Vagina (tissue), 2 donors: ENCODE results near the gene FLRT2.

Experiments
- POLR2A ChIP-seq, 2 donors: fragments of 450-650 bp; IDR thresholded peaks; one replicate each; pipeline ENCODE4 v1.6.1; 2017; ENCODE audit warnings: antibody characterized with exemption in 2 of 2, mild to moderate bottlenecking in 2 of 2, moderate library complexity in 2 of 2
- POLR2AphosphoS5 ChIP-seq, 2 donors: sonication (generic); formaldehyde crosslinking; IDR thresholded peaks; one replicate each; pipeline ENCODE4 v1.9.0; 2017; ENCODE audit warnings: antibody characterized with exemption in 2 of 2, mild to moderate bottlenecking in 2 of 2, low read depth in 1 of 2; ENCODE audit not compliant: insufficient read depth in 1 of 2
- TF ChIP-seq, protein P1 (sequence below), 3 experiments: fragments of 450-650 bp in 2 of 3; fragments of 200-600 bp in 1 of 3; sonication (generic) in 1 of 3; IDR thresholded peaks; one replicate each; pipeline ENCODE4 v1.5.1; 2017 to 2019; ENCODE audit warnings: antibody characterized with exemption in 3 of 3, mild to moderate bottlenecking in 2 of 3, moderate library complexity in 2 of 3

- TF ChIP-seq, protein P1, sequence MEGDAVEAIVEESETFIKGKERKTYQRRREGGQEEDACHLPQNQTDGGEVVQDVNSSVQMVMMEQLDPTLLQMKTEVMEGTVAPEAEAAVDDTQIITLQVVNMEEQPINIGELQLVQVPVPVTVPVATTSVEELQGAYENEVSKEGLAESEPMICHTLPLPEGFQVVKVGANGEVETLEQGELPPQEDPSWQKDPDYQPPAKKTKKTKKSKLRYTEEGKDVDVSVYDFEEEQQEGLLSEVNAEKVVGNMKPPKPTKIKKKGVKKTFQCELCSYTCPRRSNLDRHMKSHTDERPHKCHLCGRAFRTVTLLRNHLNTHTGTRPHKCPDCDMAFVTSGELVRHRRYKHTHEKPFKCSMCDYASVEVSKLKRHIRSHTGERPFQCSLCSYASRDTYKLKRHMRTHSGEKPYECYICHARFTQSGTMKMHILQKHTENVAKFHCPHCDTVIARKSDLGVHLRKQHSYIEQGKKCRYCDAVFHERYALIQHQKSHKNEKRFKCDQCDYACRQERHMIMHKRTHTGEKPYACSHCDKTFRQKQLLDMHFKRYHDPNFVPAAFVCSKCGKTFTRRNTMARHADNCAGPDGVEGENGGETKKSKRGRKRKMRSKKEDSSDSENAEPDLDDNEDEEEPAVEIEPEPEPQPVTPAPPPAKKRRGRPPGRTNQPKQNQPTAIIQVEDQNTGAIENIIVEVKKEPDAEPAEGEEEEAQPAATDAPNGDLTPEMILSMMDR (IDR thresholded peaks at IDR 0.05) = no peak
- TF ChIP-seq POLR2A (IDR thresholded peaks at IDR 0.05) (no peak), POLR2AphosphoS5 (IDR thresholded peaks at IDR 0.05; ENCODE audit: insufficient read depth in 1 of 2, low read depth in 1 of 2) (no peak)
Observed at GRCh38 chr14:85564841-85565527, 35.0 kb downstream of the FLRT2 start.
